ENCODE data around the gene PAPOLB. TPM values are rescaled to one million over a fixed set of nuclear protein-coding genes. Genes with fewer than 3 reads are reported as not detected.
A peak's percentile ranks its signal among the peaks of the same experiment; 100 is the strongest.

PAPOLB gene
- total and polyA plus RNA-seq, 12 donors = 0.01 to 0.21 (median 0.14) TPM; not detected in 4

GRCh38 chr7:4880218-4880617 is 18.4 kb upstream of the PAPOLB start:
- peak overlapping the region in 7 of 10 donors; percentile 5 to 35 (median 24) for H3K4me3 ChIP-seq
- intact Hi-C loops (cut with DNase I) = loop anchor here in 4 of 10 donors (5.0 kb wide), 2 partner anchors 48 to 83 kb away; no protein-coding TSS in a partner anchor

GRCh38 chr7:4879396-4880081 is 17.7 kb upstream of the PAPOLB start:
- intact Hi-C loops (cut with DNase I) = loop anchor here in 5 of 10 donors (5.0 to 10.0 kb wide), 3 partner anchors 47 to 85 kb away; no protein-coding TSS in a partner anchor
- Histone ChIP-seq H3K9me3 (no peaks in the 10 kb centered on the region), H3K36me3 (peaks cover 0 to 32% (median 0%) of the 10 kb centered on the region in 9 donors), H3K27me3 (peaks cover 0 to 27% (median 0%) of the 10 kb centered on the region in 7 donors), H3K27ac (peak overlapping the region in 2 of 10 donors; percentile 9 to 52), H3K4me1 (peaks cover 3 to 43% (median 14%) of the 10 kb centered on the region in 9 donors), H3K4me3 (peak overlapping the region in 6 of 10 donors; percentile 11 to 35 (median 27))
- TF ChIP-seq, protein P1, sequence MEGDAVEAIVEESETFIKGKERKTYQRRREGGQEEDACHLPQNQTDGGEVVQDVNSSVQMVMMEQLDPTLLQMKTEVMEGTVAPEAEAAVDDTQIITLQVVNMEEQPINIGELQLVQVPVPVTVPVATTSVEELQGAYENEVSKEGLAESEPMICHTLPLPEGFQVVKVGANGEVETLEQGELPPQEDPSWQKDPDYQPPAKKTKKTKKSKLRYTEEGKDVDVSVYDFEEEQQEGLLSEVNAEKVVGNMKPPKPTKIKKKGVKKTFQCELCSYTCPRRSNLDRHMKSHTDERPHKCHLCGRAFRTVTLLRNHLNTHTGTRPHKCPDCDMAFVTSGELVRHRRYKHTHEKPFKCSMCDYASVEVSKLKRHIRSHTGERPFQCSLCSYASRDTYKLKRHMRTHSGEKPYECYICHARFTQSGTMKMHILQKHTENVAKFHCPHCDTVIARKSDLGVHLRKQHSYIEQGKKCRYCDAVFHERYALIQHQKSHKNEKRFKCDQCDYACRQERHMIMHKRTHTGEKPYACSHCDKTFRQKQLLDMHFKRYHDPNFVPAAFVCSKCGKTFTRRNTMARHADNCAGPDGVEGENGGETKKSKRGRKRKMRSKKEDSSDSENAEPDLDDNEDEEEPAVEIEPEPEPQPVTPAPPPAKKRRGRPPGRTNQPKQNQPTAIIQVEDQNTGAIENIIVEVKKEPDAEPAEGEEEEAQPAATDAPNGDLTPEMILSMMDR (IDR thresholded peaks at IDR 0.05) = no peak
- DNase-seq (no peak), ATAC-seq (peak in 1 of 8 donors; percentile 28)
- 58 to 64% methylated on average over 27 of the region's 27 CpGs for WGBS, 2 donors

More at GRCh38 chr7:4880218-4880617, 18.4 kb upstream of the PAPOLB start:
- WGBS, 2 donors = 61 to 63% methylated on average over 10 of the region's 10 CpGs
- ATAC-seq = no peak
- peaks cover 0 to 31% (median 0%) of the 10 kb centered on the region in 9 donors for H3K36me3 ChIP-seq
- H3K4me1 ChIP-seq = peaks cover 3 to 43% (median 14%) of the 10 kb centered on the region in 9 donors
- TF ChIP-seq, protein P1 (IDR thresholded peaks at IDR 0.05) = no peak
- no peak for DNase-seq
- H3K27me3 ChIP-seq = peaks cover 0 to 27% (median 0%) of the 10 kb centered on the region in 7 donors
- H3K9me3 ChIP-seq = no peaks in the 10 kb centered on the region
- peak overlapping the region in 1 of 10 donors; percentile 25 for H3K27ac ChIP-seq

- Histone ChIP-seq H3K27ac (peak overlapping the region in 2 of 10 donors; percentile 9 to 52), H3K9me3 (no peaks in the 10 kb centered on the region), H3K27me3 (peaks cover 0 to 19% (median 0%) of the 10 kb centered on the region in 7 donors), H3K4me3 (peak overlapping the region in 6 of 10 donors; percentile 11 to 35 (median 27)), H3K4me1 (peaks cover 3 to 50% (median 14%) of the 10 kb centered on the region in 9 donors), H3K36me3 (peaks cover 0 to 34% (median 0%) of the 10 kb centered on the region in 9 donors)
- intact Hi-C loops (cut with DNase I) = loop anchor here in 1 of 10 donors (10.0 kb wide), 1 partner anchor 84 kb away; no protein-coding TSS in a partner anchor
- TF ChIP-seq, protein P1 (IDR thresholded peaks at IDR 0.05) = no peak
- DNase-seq (no peak), ATAC-seq (no peak)
- 76 to 82% methylated on average over 45 of the region's 45 CpGs for WGBS, 2 donors
These were observed 16.8 kb upstream of the PAPOLB start for GRCh38 chr7:4878336-4879335.

All from heart right ventricle (tissue), 16 donors.